HG02763 (cell line): ENCODE measurements around the gene LHFPL5.

Experiments
- ATAC-seq: cut with Tn5 transposase; IDR thresholded peaks from one replicate; pipeline ENCODE4 v1.9.1; 2021; ENCODE audit warnings: mild to moderate bottlenecking, moderate library complexity; ENCODE audit not compliant: unreplicated experiment

The LHFPL5 gene

GRCh38 chr6:35850208-35850607 is 45.1 kb downstream of the LHFPL5 start:
- no peak for ATAC-seq

- no peak for ATAC-seq
Measured at GRCh38 chr6:35852994-35853393, 47.8 kb downstream of the LHFPL5 start.

GRCh38 chr6:35856250-35856649 is 51.1 kb downstream of the LHFPL5 start:
- no peak for ATAC-seq

- no peak for ATAC-seq
Measured at GRCh38 chr6:35857853-35858252, 52.7 kb downstream of the LHFPL5 start.

GRCh38 chr6:35859367-35859766 is 54.2 kb downstream of the LHFPL5 start:
- no peak for ATAC-seq
